EH (cell line): Measurements from ENCODE around the gene OGN.

Experiments
- DNase-seq: peaks from one replicate; pipeline ENCODE4 v3.0.0-alpha.2; 2015; ENCODE audit warnings: low read depth

OGN gene

GRCh38 chr9:92405818-92406217 lies 1.4 kb upstream of the OGN start:
- no peak for DNase-seq

GRCh38 chr9:92402826-92403745 lies 1.3 kb downstream of the OGN start:
- no peak for DNase-seq

- DNase-seq, result no peak
Observed at GRCh38 chr9:92402360-92402759, 2.0 kb downstream of the OGN start.

DNA sequence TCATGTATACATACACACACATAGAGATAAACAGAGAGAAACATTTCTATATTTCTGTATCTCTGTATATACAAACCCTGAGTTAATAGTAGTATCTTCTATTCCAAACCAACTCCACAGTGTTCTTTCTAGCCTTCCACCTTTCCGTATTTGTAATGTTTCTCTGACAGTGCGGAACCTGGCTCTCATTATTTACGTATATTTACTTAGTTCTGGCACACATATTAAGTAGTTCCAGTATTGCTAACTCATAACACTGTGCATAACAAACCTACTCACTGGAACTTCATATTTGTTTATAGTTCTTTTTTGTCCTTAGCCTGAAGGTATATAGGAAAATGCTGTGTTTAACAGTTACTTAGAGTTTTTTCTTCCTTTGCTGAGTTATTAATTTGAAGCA lies 6.5 kb downstream of the OGN start:
- DNase-seq, result no peak

GRCh38 chr9:92395617-92396016 lies 8.8 kb downstream of the OGN start:
- DNase-seq, result no peak

- DNase-seq, result peak; percentile 21
Observed at GRCh38 chr9:92393686-92394085, 10.7 kb downstream of the OGN start.

- no peak for DNase-seq
Observed at GRCh38 chr9:92392690-92393089, 11.7 kb downstream of the OGN start.

- peak; percentile 4 for DNase-seq
Observed at GRCh38 chr9:92385953-92386352, 18.4 kb downstream of the OGN start.

- peak; percentile 4 for DNase-seq
Observed at GRCh38 chr9:92385477-92385876, 18.9 kb downstream of the OGN start.

DNA sequence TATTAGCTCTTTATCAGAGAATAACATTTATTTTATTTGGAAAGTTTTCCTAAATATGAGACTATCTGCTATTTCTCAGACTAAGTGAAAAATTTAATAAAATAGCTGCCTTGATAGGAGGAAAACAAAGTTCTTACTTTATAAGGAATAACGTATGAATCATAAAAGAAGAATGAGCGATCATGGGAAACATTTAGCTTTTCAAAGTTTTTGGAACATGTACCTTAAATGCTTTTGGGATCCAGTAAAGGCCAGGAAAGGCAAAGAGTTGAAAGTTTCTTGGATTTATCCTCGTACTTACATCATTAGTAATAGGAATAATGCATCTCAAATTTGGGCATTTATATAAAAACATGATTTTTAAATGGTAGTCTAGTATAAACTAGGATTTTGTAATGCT lies 19.4 kb downstream of the OGN start:
- DNase-seq, result peak; percentile 27

DNA sequence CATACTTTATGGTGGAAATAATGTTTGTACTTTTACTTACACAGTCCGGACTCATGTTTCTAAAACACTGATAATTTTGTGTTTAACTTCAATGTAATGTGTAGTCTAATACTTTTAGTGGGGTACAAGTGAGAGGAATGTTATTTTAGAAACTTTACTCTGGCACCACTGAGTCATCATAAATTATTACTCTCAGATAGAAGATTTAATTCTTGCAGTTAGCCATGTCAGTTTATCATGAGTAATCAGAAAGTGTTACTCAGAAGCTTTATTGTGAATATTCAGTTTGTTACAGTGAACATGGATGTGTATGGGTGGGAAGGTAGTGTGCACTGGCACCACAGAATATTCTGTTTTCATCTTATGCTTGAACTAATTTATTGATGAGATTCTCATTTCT lies 20.0 kb downstream of the OGN start:
- peak; percentile 66 for DNase-seq

DNA sequence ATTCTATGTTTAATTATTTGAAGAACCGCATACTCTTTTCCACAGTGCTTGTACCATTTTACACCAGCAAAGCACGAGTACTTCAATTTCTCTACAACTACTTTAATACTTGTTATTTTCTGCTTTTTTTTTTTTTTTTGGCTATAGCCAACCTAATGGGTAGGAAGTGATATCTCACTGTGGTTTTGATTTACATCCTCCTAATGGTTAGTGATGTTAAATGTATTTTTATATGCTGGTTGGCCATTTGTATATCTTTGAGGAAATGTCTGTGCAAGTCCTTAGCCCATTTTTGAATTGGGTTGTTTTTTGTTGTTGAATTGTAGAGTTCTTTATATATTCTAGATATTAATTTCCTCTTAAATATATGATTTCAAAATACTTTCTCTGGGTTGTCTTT lies 22.6 kb downstream of the OGN start:
- DNase-seq, result no peak

DNA sequence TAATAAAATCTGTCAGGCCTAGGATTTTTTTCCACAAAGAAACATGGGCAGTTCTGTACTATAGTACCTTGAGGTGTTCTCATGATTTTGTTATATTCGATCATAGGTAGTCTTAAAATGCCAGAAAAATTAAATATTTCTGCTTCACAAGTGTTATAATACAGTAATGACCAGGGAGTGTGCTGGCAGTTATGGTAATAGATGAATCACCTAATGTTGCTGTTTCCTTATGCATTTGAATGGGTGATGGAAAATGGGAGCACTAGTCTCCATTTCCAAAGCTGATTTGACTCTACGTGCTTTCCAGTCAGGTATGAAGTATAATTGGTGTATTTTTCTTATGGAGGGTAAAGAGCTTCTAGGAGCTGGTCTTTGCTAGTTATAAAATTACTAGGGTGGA lies 23.8 kb downstream of the OGN start:
- DNase-seq, result no peak

GRCh38 chr9:92378865-92379560 lies 25.4 kb downstream of the OGN start:
- peak; percentile 67 for DNase-seq

GRCh38 chr9:92377876-92378275 lies 26.5 kb downstream of the OGN start:
- no peak for DNase-seq

- no peak for DNase-seq
Observed at GRCh38 chr9:92373167-92373566, 31.2 kb downstream of the OGN start.

DNA sequence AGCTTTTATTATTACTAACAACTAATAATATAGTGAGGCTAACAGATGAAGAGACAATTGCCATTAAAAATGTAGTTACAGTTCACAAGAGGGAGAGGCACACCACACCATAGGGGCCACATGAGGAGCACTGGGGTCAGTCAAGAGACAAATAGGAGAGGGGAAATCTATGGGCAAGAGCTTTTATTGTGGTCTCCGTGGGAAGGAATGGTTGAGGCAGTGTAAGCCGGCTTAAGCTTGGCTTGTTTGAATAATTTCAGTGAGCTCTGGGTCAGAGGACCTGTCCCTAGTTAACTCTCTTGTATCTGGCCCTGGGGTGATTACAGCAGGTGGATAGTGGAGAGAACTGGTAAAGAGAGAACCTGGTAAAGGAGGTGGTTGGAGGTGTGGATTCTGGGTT lies 35.3 kb downstream of the OGN start:
- DNase-seq, result no peak

GRCh38 chr9:92360083-92360482 lies 44.3 kb downstream of the OGN start:
- no peak for DNase-seq

GRCh38 chr9:92359394-92359995 lies 44.9 kb downstream of the OGN start:
- DNase-seq, result no peak

DNA sequence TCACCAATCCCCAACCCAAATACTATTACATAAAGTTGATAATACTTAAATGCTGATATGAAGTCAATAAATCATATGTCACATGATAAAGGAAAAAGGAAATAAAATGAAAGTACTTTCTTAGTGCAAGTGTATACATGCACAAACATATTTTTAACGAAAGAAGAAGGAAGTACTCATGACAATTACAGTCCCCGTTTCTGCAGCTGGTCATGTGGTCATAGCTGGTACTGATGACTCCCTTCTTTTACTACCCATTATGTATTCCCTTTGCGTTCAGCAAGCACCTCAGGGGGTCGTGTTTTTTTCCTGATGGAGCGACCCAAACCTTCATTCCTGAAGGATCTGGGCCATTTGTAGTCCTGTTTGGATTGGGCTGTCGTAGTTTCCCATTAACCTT lies 51.3 kb downstream of the OGN start:
- no peak for DNase-seq

DNA sequence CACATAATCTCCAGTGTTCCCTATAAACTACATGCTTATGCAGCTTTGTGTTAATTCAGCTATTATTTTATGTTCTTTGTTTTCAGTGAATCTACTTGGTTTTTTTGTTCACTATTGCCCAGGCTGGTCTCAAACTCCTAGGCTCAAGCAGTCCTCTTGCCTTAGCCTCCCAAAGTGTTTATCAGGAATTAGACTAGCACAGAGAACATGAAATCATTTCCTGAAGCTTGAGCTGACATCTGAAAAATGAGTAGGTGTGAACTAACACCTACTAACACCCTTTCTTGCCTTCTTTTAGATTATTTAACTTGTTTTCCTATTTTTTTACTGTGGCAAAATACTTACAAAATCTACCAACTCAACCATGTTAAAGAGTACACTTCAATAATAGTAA lies 53.6 kb downstream of the OGN start:
- no peak for DNase-seq

DNA sequence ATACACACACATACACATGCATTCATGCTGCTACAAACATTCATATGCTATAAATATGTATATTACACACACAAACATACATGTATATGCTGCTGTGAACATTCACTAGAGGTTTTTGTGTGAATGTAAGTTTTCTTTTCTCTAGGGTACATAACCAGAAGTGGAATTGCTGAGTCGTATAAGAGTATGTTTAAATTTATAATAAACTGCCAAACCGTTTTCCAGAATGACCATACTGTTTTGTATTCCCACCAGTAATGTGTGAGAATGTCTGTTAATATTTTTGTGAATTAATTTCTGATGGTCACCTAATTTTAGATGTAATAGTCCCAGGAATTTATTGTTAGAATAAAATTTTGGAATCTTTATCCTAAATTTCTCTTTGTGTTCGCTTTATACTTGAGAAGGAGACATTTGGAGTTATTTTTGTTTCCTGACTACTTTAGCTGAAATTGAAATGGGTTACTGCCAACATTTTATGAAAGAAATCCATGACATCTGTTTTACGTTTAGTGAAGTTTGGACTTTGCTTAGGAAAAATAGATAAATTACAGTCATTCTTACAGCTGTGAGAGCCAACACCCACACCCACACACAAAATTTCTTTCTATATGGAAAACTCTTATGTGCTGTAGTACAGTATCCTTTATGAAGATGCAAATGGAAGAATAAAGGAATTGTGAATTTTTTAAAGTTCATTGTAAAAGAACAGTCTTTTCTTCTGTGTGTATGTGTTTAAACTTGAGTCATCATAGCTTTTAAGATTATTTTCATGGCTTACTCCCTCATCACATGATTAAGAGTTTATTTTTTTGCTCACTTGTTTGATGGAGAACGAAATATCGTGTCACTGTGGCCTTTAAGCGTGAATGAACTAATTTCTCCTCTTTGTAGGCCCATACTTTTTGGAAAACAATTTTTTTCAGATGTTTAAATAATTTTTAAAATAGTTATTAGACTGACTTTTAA lies 54.3 kb downstream of the OGN start:
- peak; percentile 64 for DNase-seq
